AG09309 (cell line): Measurements from ENCODE around the gene ABR.

ENCODE experiments used
- DNase-seq: peaks from one replicate; pipeline ENCODE4 v3.0.0-alpha.2; 2010; ENCODE audit warnings: low read depth
- H3K4me3 ChIP-seq: 2 replicates; pipeline ENCODE4 v1.5.1; 2011; ENCODE audit warnings: mild to moderate bottlenecking, low read depth, low read length, moderate library complexity; ENCODE audit not compliant: control insufficient read depth
- CTCF ChIP-seq: IDR thresholded peaks from 2 replicates; pipeline ENCODE4 v1.5.1; 2011; ENCODE audit warnings: mild to moderate bottlenecking, low read depth, low read length, inconsistent platforms; ENCODE audit not compliant: insufficient read depth, control insufficient read depth; ENCODE audit errors: missing control alignments

Gene ABR

GRCh38 chr17:1011760-1012735 lies 167.7 kb downstream of the ABR start:
- DNase-seq = no peak
- TF ChIP-seq CTCF = no peak
- no peak overlapping the region for H3K4me3 ChIP-seq

- DNase-seq = no peak
- no peak overlapping the region for H3K4me3 ChIP-seq
- TF ChIP-seq CTCF = no peak
Observed at GRCh38 chr17:1011138-1011537, 168.6 kb downstream of the ABR start.

GRCh38 chr17:1010586-1010985 lies 169.2 kb downstream of the ABR start:
- no peak overlapping the region for H3K4me3 ChIP-seq
- DNase-seq = no peak
- no peak for TF ChIP-seq CTCF

GRCh38 chr17:1010086-1010450 lies 169.7 kb downstream of the ABR start:
- H3K4me3 ChIP-seq = no peak overlapping the region
- TF ChIP-seq CTCF = no peak
- DNase-seq = no peak

- no peak for DNase-seq
- TF ChIP-seq CTCF = no peak
- no peak overlapping the region for H3K4me3 ChIP-seq
Observed at GRCh38 chr17:1009229-1010085, 170.3 kb downstream of the ABR start.

- H3K4me3 ChIP-seq = no peak overlapping the region
- TF ChIP-seq CTCF = no peak
- no peak for DNase-seq
Observed at GRCh38 chr17:1008008-1008761, 171.6 kb downstream of the ABR start.
